Nephron progenitor cell (in vitro differentiated cells): ENCODE measurements around the gene SNRNP35.
"Not testable (repeated sequence)": the region's sequence is repeated elsewhere in the genome, so short reads cannot be mapped to it uniquely, and the experiment has no call there.

Source experiments
- DNase-seq: peaks from one replicate; pipeline ENCODE4 v3.0.0; 2021
- H3K27ac Mint-ChIP-seq: 2 replicates; pipeline ENCODE4 v1.8.0; 2021; ENCODE audit warnings: mild to moderate bottlenecking, moderate library complexity, mixed read lengths
- H3K27me3 Mint-ChIP-seq: 2 replicates; pipeline ENCODE4 v1.8.0; 2021; ENCODE audit warnings: mild to moderate bottlenecking, low read depth, mixed read lengths; ENCODE audit not compliant: poor library complexity
- H3K36me3 Mint-ChIP-seq: 2 replicates; pipeline ENCODE4 v1.8.0; 2021; ENCODE audit warnings: low read depth, mixed read lengths
- H3K4me1 Mint-ChIP-seq: 2 replicates; pipeline ENCODE4 v1.8.0; 2021; ENCODE audit warnings: mixed read lengths
- H3K4me3 Mint-ChIP-seq: 2 replicates; pipeline ENCODE4 v1.8.0; 2021; ENCODE audit warnings: mild to moderate bottlenecking, moderate library complexity, mixed read lengths
- H3K9me3 Mint-ChIP-seq: 2 replicates; pipeline ENCODE4 v1.8.0; 2021; ENCODE audit warnings: mild to moderate bottlenecking, moderate library complexity, mixed read lengths
- TF ChIP-seq, protein P1 (sequence below): fragments of 200-600 bp; sonication (generic); IDR thresholded peaks from 2 replicates; pipeline ENCODE4 v1.5.0; 2021; ENCODE audit warnings: antibody characterized with exemption

Gene SNRNP35

DNA sequence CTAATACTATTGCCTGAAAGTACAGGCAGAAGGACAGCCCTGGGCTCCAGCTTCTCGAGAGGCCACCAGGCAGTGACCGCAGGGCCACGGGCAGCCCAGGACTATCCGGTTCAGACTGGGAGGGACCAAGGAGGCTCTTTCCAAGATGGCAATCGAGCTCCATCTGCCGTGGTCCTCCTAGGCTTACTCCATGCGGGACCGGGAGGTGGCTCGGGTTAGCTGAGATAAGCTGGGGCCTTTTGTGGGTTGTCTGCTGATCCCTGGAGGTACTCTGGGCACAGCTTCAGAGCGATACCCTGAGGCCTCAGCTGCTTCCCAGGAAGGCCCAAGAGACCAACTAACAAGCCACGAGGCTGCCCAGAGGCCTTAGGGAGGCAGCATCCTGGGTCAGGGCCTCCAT is 33.1 kb downstream of the SNRNP35 start:
- no peak for DNase-seq
- Mint-ChIP-seq H3K4me1 (peaks cover 55% of the 10 kb centered on the region), H3K27me3 (peaks cover 2% of the 10 kb centered on the region), H3K9me3 (no peaks in the 10 kb centered on the region), H3K4me3 (no peak overlapping the region), H3K36me3 (peaks cover 29% of the 10 kb centered on the region), H3K27ac (no peak overlapping the region)
- TF ChIP-seq, protein P1, sequence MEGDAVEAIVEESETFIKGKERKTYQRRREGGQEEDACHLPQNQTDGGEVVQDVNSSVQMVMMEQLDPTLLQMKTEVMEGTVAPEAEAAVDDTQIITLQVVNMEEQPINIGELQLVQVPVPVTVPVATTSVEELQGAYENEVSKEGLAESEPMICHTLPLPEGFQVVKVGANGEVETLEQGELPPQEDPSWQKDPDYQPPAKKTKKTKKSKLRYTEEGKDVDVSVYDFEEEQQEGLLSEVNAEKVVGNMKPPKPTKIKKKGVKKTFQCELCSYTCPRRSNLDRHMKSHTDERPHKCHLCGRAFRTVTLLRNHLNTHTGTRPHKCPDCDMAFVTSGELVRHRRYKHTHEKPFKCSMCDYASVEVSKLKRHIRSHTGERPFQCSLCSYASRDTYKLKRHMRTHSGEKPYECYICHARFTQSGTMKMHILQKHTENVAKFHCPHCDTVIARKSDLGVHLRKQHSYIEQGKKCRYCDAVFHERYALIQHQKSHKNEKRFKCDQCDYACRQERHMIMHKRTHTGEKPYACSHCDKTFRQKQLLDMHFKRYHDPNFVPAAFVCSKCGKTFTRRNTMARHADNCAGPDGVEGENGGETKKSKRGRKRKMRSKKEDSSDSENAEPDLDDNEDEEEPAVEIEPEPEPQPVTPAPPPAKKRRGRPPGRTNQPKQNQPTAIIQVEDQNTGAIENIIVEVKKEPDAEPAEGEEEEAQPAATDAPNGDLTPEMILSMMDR = no peak

DNA sequence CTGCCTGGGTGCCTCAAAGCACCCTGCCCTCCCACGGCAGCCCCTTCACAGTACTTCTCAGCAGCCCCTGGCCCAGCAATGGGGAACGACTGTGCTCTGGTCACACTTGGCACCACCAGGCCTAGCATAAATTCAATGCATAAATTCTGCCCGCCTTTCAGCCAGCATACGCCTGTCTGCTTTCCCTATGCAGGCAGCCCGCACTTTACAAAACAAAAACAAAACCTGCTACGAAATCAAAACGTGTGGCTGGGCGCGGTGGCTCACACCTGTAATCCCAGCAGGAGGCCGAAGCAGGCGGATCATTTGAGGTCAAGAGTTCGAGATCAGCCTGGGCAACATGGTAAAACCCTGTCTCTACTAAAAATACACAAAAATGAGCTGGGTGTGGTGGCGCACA is 33.5 kb downstream of the SNRNP35 start:
- Mint-ChIP-seq H3K27me3 (peaks cover 2% of the 10 kb centered on the region), H3K36me3 (peaks cover 29% of the 10 kb centered on the region), H3K9me3 (no peaks in the 10 kb centered on the region), H3K27ac (no peak overlapping the region), H3K4me3 (no peak overlapping the region), H3K4me1 (peaks cover 59% of the 10 kb centered on the region)
- TF ChIP-seq, protein P1 = no peak
- no peak for DNase-seq

DNA sequence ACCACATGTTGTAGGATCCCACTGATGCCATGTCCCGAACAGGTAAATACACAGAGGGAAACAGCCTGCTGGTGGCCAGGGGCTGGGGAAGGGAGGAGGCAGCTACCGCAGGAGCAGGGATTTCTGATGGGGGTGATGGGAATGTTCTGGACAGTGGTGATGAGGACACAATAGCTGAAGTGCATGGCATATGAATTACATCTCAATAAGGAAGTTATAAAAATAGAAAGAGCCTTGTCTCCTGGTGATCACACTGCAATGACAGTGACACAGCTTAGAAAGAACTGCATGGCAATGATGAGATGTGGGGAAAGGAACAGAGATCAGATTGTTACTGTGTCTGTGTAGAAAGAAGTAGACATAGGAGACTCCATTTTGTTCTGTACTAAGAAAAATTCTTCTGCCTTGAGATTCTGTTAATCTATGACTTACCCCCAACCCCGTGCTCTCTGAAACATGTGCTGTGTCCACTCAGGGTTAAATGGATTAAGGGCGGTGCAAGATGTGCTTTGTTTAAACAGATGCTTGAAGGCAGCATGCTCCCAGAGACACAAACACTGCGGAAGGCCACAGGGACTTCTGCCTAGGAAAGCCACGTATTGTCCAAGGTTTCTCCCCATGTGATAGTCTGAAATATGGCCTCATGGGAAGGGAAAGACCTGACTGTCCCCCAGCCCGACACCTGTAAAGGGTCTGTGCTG is 34.5 kb downstream of the SNRNP35 start:
- not testable (repeated sequence) for DNase-seq, H3K4me3 Mint-ChIP-seq, H3K27me3 Mint-ChIP-seq, H3K9me3 Mint-ChIP-seq
- H3K4me1 Mint-ChIP-seq = peaks cover 62% of the 10 kb centered on the region
- H3K36me3 Mint-ChIP-seq = peaks cover 32% of the 10 kb centered on the region
- peak overlapping the region; percentile 55 for H3K27ac Mint-ChIP-seq

DNA sequence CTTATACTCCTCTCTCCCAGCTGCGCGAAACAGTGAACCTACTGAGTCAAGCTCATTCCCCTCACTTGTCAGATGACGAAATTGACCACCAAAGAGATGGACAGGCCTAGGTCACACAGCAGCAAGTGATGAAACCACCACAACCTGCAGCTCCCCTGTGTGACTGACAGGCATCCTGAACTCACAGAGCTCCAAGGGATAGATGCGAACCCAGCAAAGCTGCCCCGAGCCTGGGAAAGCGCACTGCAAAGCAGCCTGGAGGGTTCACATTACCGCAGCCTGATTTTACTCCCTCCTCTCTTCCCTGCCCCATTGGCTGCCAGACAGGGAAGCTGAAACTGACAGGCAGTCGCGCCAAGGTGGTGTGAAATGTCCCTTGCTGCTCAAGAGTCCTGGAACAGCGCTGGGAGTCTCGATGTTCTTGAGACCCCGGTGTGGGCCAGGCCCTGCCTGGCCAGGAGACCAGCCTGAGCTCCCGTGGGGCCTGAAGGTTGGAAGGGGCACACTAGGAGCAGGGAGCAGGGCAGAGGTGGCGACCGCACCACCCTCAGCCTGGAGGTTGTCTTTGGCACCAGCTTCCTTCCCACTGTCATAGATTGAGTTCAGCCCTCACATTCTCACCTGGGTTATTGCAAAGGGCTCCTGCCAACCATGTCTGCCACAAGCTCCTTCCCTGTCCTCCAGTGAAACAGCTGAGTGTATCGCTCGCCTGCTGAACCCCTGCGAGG is 36.3 kb downstream of the SNRNP35 start:
- Mint-ChIP-seq H3K36me3 (peaks cover 44% of the 10 kb centered on the region), H3K27me3 (no peaks in the 10 kb centered on the region), H3K9me3 (no peaks in the 10 kb centered on the region), H3K4me3 (no peak overlapping the region), H3K27ac (peak overlapping the region; percentile 82), H3K4me1 (peaks cover 45% of the 10 kb centered on the region)
- DNase-seq = peak; percentile 35
- TF ChIP-seq, protein P1 = no peak

DNA sequence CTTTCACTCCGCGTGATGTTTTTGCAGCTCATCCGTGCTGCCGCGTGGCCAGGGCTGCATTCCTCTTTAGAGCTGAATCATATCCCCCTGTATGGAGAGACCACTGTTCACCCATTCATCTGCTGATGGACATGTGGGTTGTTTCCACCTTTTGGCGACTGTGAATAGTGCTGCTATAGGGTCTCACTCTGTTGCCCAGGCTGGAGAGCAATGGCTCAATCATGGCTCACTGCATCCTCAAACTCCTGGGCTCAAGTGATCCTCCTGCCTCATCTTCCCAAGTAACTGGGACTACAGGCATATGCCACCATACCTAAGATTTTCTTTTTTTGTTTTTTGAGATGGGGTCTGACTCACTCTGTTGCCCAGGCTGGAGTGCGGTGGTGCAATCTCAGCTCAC is 39.1 kb downstream of the SNRNP35 start:
- TF ChIP-seq, protein P1 = no peak
- no peak for DNase-seq
- H3K9me3 Mint-ChIP-seq = no peaks in the 10 kb centered on the region
- no peaks in the 10 kb centered on the region for H3K27me3 Mint-ChIP-seq
- H3K36me3 Mint-ChIP-seq = peaks cover 58% of the 10 kb centered on the region
- peaks cover 34% of the 10 kb centered on the region for H3K4me1 Mint-ChIP-seq
- no peak overlapping the region for H3K27ac Mint-ChIP-seq
- no peak overlapping the region for H3K4me3 Mint-ChIP-seq

DNA sequence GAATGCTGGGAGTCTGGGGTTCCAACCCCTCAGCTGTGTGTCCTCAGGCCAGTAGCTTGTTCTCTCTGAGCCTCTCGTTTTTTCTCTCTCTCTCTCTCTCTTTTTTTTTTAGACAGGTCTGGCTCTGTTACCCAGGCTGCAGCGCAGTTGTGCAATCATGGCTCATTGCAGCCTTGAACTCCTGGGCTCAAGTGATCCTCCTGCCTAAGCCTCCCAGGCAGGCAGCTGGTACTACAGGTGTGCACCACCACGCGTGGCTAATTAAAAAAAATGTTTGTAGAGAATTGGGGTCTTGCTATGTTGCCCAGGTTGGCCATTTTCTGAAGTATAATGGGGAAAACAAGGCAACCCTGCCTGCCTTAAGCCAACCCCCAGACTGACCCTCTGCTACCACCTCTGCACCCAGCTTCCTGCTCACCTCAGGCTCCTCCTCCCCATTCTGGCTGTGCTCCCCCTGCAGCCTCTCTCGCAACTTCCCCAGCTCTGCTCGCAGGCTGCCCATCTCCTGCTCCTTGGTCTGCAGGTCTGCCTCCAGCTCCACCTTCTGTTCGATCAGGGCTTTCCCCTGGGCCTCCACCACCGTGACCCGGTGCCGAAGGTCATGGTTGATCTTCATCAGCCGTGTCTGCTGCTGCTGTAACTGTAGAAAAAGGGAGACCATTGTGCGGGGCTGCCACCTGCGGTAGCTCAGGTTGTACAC is 40.3 kb downstream of the SNRNP35 start:
- peaks cover 60% of the 10 kb centered on the region for H3K36me3 Mint-ChIP-seq
- no peak overlapping the region for H3K27ac Mint-ChIP-seq
- no peak for DNase-seq
- peaks cover 24% of the 10 kb centered on the region for H3K4me1 Mint-ChIP-seq
- no peaks in the 10 kb centered on the region for H3K9me3 Mint-ChIP-seq
- no peaks in the 10 kb centered on the region for H3K27me3 Mint-ChIP-seq
- no peak overlapping the region for H3K4me3 Mint-ChIP-seq
- TF ChIP-seq, protein P1 = no peak
